Esophagus squamous epithelium (tissue), 5 donors: ENCODE measurements around the gene PARD3. TPM values are rescaled to one million over a fixed set of nuclear protein-coding genes. Genes with fewer than 3 reads are reported as not detected.

Experiments used
- DNase-seq: peaks from one replicate; lab custom pipeline; 2025; lab: John Stamatoyannopoulos, UW
- H3K27ac ChIP-seq, 4 donors: fragments of 200-600 bp; sonication (generic); one replicate each; pipeline ENCODE4 v1.5.1; 2016 to 2019; ENCODE audit warnings: mild to moderate bottlenecking in 1 of 4
- H3K27me3 ChIP-seq, 4 donors: fragments of 200-600 bp; sonication (generic); 1 replicate in 3 of 4; 2 replicates in 1 of 4; pipeline versions ENCODE4 v1.5.1 to v1.6.0; 2017 to 2021; ENCODE audit warnings: antibody characterized with exemption in 1 of 4
- H3K36me3 ChIP-seq, 3 donors: fragments of 200-600 bp; sonication (generic); one replicate each; pipeline ENCODE4 v1.5.1; 2016 to 2019
- H3K4me1 ChIP-seq, 3 donors: fragments of 200-600 bp; sonication (generic); one replicate each; pipeline ENCODE4 v1.5.1; 2017 to 2019
- H3K4me3 ChIP-seq, 4 donors: fragments of 200-600 bp; sonication (generic); 1 replicate in 3 of 4; 2 replicates in 1 of 4; pipeline ENCODE4 v1.5.1; 2016 to 2019; ENCODE audit warnings: mild to moderate bottlenecking in 2 of 4, moderate library complexity in 1 of 4
- H3K9me3 ChIP-seq, 3 donors: fragments of 200-600 bp; sonication (generic); one replicate each; pipeline ENCODE4 v1.5.1; 2016 to 2019
- CTCF ChIP-seq, 6 experiments: fragments of 450-650 bp in 4 of 6; fragments of 200-600 bp in 2 of 6; sonication (generic) in 2 of 6; IDR thresholded peaks; one replicate each; pipeline ENCODE4 v1.5.1; 2016 to 2019; ENCODE audit warnings: antibody characterized with exemption in 6 of 6, mild to moderate bottlenecking in 4 of 6, moderate library complexity in 4 of 6
- POLR2A ChIP-seq, 4 donors: fragments of 450-650 bp; IDR thresholded peaks; one replicate each; pipeline ENCODE4 v1.6.1; 2017; ENCODE audit warnings: antibody characterized with exemption in 4 of 4, mild to moderate bottlenecking in 4 of 4, moderate library complexity in 3 of 4
- WGBS, 2 donors: methylation state at CpG; one replicate each; pipeline ENCODE4 v1.1.5; 2018; 5-methylcytosine and 5-hydroxymethylcytosine counted together
- intact Hi-C: fragments of 100-400 bp; cut with DNase I; formaldehyde crosslinking; loops from one replicate; pipeline ENCODE4 v1.15.0; 2022
- total RNA-seq, 4 donors: library from RNA; depleted of rRNA; stranded (reverse); fragments of >200 nt; gene quantifications; one replicate each; pipeline ENCODE4 v1.1.0, GENCODE V29; 2016
- donor health status: DM: yes; HTN: yes; CAD: no.

Gene PARD3
- total RNA-seq, 4 donors from 2014 or later: 57.3 to 114 (median 81.7) TPM

- WGBS, 2 donors: 13 to 21% methylated on average over 3 of the region's 3 CpGs
- no peak overlapping the region for H3K4me3 ChIP-seq
- peaks cover 0 to 10% (median 0%) of the 10 kb centered on the region in 3 donors for H3K36me3 ChIP-seq
- H3K27me3 ChIP-seq: no peaks in the 10 kb centered on the region
- no peak for TF ChIP-seq POLR2A (IDR thresholded peaks at IDR 0.05)
- TF ChIP-seq CTCF (IDR thresholded peaks at IDR 0.05): no peak
- no peak overlapping the region for H3K27ac ChIP-seq
- DNase-seq: no peak
- peaks cover 0 to 34% (median 22%) of the 10 kb centered on the region in 3 donors for H3K4me1 ChIP-seq
- intact Hi-C loops: no loop called here
- no peaks in the 10 kb centered on the region for H3K9me3 ChIP-seq
Measured at GRCh38 chr10:34491678-34492077, 323.4 kb downstream of the PARD3 start.

DNA sequence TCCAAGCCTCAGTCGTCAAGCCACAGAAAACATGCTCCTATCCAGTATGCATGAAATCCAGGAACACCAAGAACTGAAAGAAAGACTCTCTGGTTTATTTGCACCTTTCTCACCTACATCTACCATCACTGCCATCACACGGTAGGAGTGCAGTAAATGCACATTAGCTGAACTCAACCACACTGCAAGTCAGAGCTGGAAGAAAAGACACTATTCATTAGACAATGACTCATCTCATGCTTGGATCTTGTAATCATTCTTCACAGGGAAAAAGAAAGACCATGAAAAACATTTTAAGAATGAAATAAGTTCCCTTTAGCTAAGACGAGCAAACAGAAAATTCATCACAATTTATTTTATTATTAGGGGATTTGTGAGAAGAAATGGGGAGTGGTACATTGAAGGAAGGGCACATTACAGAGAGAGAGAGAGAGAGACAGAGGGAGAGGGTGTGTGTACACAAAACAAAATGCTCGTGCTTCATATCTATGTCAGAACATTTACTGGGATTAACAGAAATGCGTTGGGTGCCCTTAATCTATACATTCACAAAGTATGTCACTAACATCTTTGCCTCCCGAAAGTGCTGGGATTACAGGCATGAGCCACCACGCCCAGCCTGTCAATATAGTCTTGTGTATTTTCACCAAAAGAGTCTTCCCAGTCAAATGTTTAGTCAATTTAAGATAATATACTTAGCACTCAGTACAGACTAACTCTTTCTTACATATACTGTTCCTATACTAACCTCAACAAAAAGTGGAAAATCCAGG, 324.9 kb downstream of the PARD3 start:
- 32 to 44% methylated on average over 7 of the region's 7 CpGs for WGBS, 2 donors
- H3K27me3 ChIP-seq: no peaks in the 10 kb centered on the region
- no peak for TF ChIP-seq CTCF (IDR thresholded peaks at IDR 0.05)
- TF ChIP-seq POLR2A (IDR thresholded peaks at IDR 0.05): no peak

GRCh38 chr10:34489411-34489810, 325.7 kb downstream of the PARD3 start:
- intact Hi-C loops: no loop called here

More for the DNA sequence above, 324.9 kb downstream of the PARD3 start:
- intact Hi-C loops: no loop called here
- no peaks in the 10 kb centered on the region for H3K9me3 ChIP-seq
- H3K27ac ChIP-seq: peak overlapping the region in 3 of 4 donors; percentile 31 to 65 (median 62)
- H3K4me3 ChIP-seq: no peak overlapping the region
- peaks cover 0 to 10% (median 0%) of the 10 kb centered on the region in 3 donors for H3K36me3 ChIP-seq
- peaks cover 0 to 34% (median 22%) of the 10 kb centered on the region in 3 donors for H3K4me1 ChIP-seq
- no peak for DNase-seq

DNA sequence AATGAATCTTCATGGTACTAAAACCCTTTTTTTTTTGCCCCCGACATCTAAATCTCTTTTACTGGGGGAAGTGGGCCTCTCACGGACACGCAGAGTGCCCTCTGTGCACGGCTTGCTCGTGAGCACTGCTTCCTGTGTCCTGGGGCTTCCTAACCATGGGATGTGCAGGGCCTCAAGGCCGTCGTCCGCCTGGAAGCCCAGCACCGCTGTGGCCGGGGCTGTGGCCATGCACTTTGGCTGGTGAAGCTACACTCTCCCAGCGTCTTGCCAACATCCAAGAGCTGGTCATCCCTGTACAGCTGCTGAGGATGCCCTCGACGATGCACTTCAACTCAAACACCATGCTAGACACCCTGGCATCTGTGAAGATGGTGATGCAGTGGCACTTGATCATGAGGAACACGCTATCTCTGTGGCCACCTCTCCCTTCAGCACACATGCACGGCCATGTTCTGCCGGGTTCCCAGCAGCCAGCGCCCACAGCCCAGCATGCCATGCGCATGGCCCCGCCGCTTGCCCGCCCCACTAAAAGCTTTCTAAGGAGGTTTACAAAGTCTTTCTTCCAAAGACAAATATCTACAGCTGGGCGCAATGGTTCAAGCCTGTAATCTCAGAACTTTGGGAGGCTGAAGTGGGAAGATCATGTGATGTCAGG, 326.5 kb downstream of the PARD3 start:
- peaks cover 0 to 10% (median 0%) of the 10 kb centered on the region in 3 donors for H3K36me3 ChIP-seq
- no peak overlapping the region for H3K27ac ChIP-seq
- intact Hi-C loops: no loop called here
- TF ChIP-seq CTCF (IDR thresholded peaks at IDR 0.05) (no peak), POLR2A (IDR thresholded peaks at IDR 0.05) (no peak)
- peaks cover 0 to 34% (median 22%) of the 10 kb centered on the region in 3 donors for H3K4me1 ChIP-seq
- no peaks in the 10 kb centered on the region for H3K9me3 ChIP-seq
- 91 to 95% methylated on average over 4 to 21 of the region's 22 CpGs for WGBS, 2 donors
- no peaks in the 10 kb centered on the region for H3K27me3 ChIP-seq
- H3K4me3 ChIP-seq: no peak overlapping the region
- DNase-seq: no peak

More at GRCh38 chr10:34489411-34489810, 325.7 kb downstream of the PARD3 start:
- no peak overlapping the region for H3K4me3 ChIP-seq
- no peak for DNase-seq
- TF ChIP-seq CTCF (IDR thresholded peaks at IDR 0.05) (no peak), POLR2A (IDR thresholded peaks at IDR 0.05) (no peak)
- H3K27ac ChIP-seq: no peak overlapping the region
- no peaks in the 10 kb centered on the region for H3K9me3 ChIP-seq
- no peaks in the 10 kb centered on the region for H3K27me3 ChIP-seq
- H3K4me1 ChIP-seq: peaks cover 0 to 34% (median 22%) of the 10 kb centered on the region in 3 donors
- peaks cover 0 to 10% (median 0%) of the 10 kb centered on the region in 3 donors for H3K36me3 ChIP-seq
- 69 to 84% methylated on average over 3 of the region's 3 CpGs for WGBS, 2 donors

DNA sequence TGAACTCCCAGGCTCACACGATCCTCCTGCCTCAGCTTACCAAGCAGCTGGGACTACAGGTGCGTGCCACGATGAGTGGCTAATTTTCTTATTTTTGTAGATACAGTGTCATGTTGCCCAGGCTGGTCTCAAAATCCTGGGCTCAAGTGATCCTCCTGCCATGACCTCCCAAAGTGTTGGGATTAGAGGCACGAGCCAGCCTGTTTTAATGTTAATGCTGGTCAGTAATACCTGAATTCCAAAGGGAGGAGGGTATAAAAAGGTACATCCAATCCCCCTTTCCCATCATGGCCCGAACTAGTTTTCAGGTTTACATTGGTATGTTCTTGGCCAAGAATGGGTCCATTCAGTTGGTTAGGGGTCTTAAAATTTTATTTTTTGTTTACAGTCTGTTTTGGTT, 329.1 kb downstream of the PARD3 start:
- Histone ChIP-seq H3K9me3 (no peaks in the 10 kb centered on the region), H3K4me1 (peaks cover 0 to 16% (median 13%) of the 10 kb centered on the region in 3 donors), H3K36me3 (peaks cover 0 to 10% (median 0%) of the 10 kb centered on the region in 3 donors), H3K4me3 (no peak overlapping the region), H3K27ac (no peak overlapping the region), H3K27me3 (no peaks in the 10 kb centered on the region)
- TF ChIP-seq POLR2A (IDR thresholded peaks at IDR 0.05): no peak
- 90 to 97% methylated on average over 3 to 5 of the region's 5 CpGs for WGBS, 2 donors
- intact Hi-C loops: no loop called here
- no peak for DNase-seq
